Esophagus muscularis mucosa (tissue), 4 donors: Measurements from ENCODE around the gene VARS2. TPM values are rescaled to one million over a fixed set of nuclear protein-coding genes. Genes with fewer than 3 reads are reported as not detected.

ENCODE experiments used
- DNase-seq: peaks from one replicate; pipeline ENCODE4 v3.0.0-alpha.2; 2017; ENCODE audit errors: extremely low spot score
- H3K27ac ChIP-seq, 4 donors: fragments of 200-600 bp; sonication (generic); replicated peaks in 1 of 4; 1 replicate in 3 of 4; 2 replicates in 1 of 4; pipeline ENCODE4 v1.5.1; 2016 to 2019; ENCODE audit warnings: mild to moderate bottlenecking in 1 of 4
- H3K27me3 ChIP-seq, 4 donors: fragments of 200-600 bp; sonication (generic); one replicate each; pipeline versions ENCODE4 v1.5.1 to v1.6.0; 2016 to 2019
- H3K36me3 ChIP-seq, 4 donors: fragments of 200-600 bp; sonication (generic); one replicate each; pipeline ENCODE4 v1.5.1; 2016 to 2019
- H3K4me1 ChIP-seq, 4 donors: fragments of 200-600 bp; sonication (generic); one replicate each; pipeline ENCODE4 v1.5.1; 2016 to 2019
- H3K4me3 ChIP-seq, 4 donors: fragments of 200-600 bp; sonication (generic); 1 replicate in 2 of 4; 2 replicates in 2 of 4; pipeline ENCODE4 v1.5.1; 2016 to 2019; ENCODE audit warnings: mild to moderate bottlenecking in 4 of 4, moderate library complexity in 1 of 4
- H3K9me3 ChIP-seq, 4 donors: fragments of 200-600 bp; sonication (generic); 1 replicate in 3 of 4; 2 replicates in 1 of 4; pipeline ENCODE4 v1.5.1; 2016 to 2019
- CTCF ChIP-seq, 3 experiments: fragments of 200-600 bp in 2 of 3; fragments of 450-650 bp in 1 of 3; sonication (generic) in 2 of 3; IDR thresholded peaks; one replicate each; pipeline ENCODE4 v1.5.1; 2017 to 2019; ENCODE audit warnings: antibody characterized with exemption in 3 of 3, mild to moderate bottlenecking in 2 of 3, moderate library complexity in 1 of 3
- EP300 ChIP-seq: sonication (generic); formaldehyde crosslinking; IDR thresholded peaks from one replicate; pipeline ENCODE4 v1.6.1; 2017; ENCODE audit warnings: antibody characterized with exemption
- POLR2A ChIP-seq: fragments of 450-650 bp; IDR thresholded peaks from one replicate; pipeline ENCODE4 v1.6.1; 2017; ENCODE audit warnings: antibody characterized with exemption, moderate library complexity, mild to moderate bottlenecking, low read depth
- POLR2AphosphoS5 ChIP-seq, 2 donors: sonication (generic); formaldehyde crosslinking; IDR thresholded peaks; one replicate each; pipeline ENCODE4 v1.6.1; 2017; ENCODE audit warnings: antibody characterized with exemption in 2 of 2
- WGBS: methylation state at CpG from one replicate; pipeline ENCODE4 v1.1.5; 2018; 5-methylcytosine and 5-hydroxymethylcytosine counted together
- intact Hi-C: fragments of 100-400 bp; cut with DNase I; formaldehyde crosslinking; loops from one replicate; pipeline ENCODE4 v1.15.1; 2023
- total RNA-seq, 4 donors: library from RNA; depleted of rRNA; stranded (reverse); fragments of >200 nt; gene quantifications; one replicate each; pipeline versions ENCODE4 v1.1.0 to v1.2.1, GENCODE V29; 2016

VARS2 gene
- total RNA-seq, 4 donors from 2014 or later = 6.6 to 16.9 (median 12.6) TPM

GRCh38 chr6:30942338-30943060 is 28.5 kb downstream of the VARS2 start:
- H3K27me3 ChIP-seq = peaks cover 0 to 43% (median 0%) of the 10 kb centered on the region in 4 donors
- no peaks in the 10 kb centered on the region for H3K36me3 ChIP-seq
- peak overlapping the region in 1 of 4 donors; percentile 2 for H3K4me3 ChIP-seq
- intact Hi-C loops = no loop called here
- H3K9me3 ChIP-seq = no peaks in the 10 kb centered on the region
- H3K27ac ChIP-seq = no peak overlapping the region
- no peak for DNase-seq
- H3K4me1 ChIP-seq = peaks cover 10 to 22% (median 19%) of the 10 kb centered on the region in 4 donors
- no peak for TF ChIP-seq POLR2A
- peak in 2 of 3 experiments; percentile 14 to 37 for TF ChIP-seq CTCF (IDR thresholded peaks at IDR 0.05)
- 19% methylated on average over 15 of the region's 15 CpGs for WGBS

GRCh38 chr6:30944051-30944450 is 30.0 kb downstream of the VARS2 start:
- WGBS = 94% methylated on average over 4 of the region's 4 CpGs
- Histone ChIP-seq H3K4me3 (no peak overlapping the region), H3K27ac (no peak overlapping the region), H3K27me3 (peaks cover 0 to 31% (median 0%) of the 10 kb centered on the region in 4 donors), H3K36me3 (no peaks in the 10 kb centered on the region), H3K4me1 (peaks cover 10 to 22% (median 18%) of the 10 kb centered on the region in 4 donors), H3K9me3 (no peaks in the 10 kb centered on the region)
- TF ChIP-seq EP300 (no peak), POLR2A (no peak), POLR2AphosphoS5 (IDR thresholded peaks at IDR 0.05) (no peak), CTCF (IDR thresholded peaks at IDR 0.05) (no peak)
- no peak for DNase-seq
- intact Hi-C loops = no loop called here

- WGBS = 87% methylated on average over 5 of the region's 5 CpGs
- intact Hi-C loops = no loop called here
Measured at GRCh38 chr6:30945281-30945680, 31.2 kb downstream of the VARS2 start.

GRCh38 chr6:30947231-30947630 is 33.2 kb downstream of the VARS2 start:
- Histone ChIP-seq H3K9me3 (no peaks in the 10 kb centered on the region), H3K36me3 (no peaks in the 10 kb centered on the region), H3K4me1 (peaks cover 8 to 10% (median 9%) of the 10 kb centered on the region in 4 donors), H3K27me3 (peaks cover 0 to 39% (median 0%) of the 10 kb centered on the region in 4 donors), H3K4me3 (no peak overlapping the region), H3K27ac (no peak overlapping the region)
- TF ChIP-seq POLR2A = no peak
- no peak for TF ChIP-seq CTCF (IDR thresholded peaks at IDR 0.05)
- no peak for TF ChIP-seq EP300
- TF ChIP-seq POLR2AphosphoS5 (IDR thresholded peaks at IDR 0.05) = no peak
- intact Hi-C loops = no loop called here
- 88% methylated on average over 4 of the region's 4 CpGs for WGBS
- no peak for DNase-seq

More at GRCh38 chr6:30945281-30945680, 31.2 kb downstream of the VARS2 start:
- H3K4me3 ChIP-seq = no peak overlapping the region
- H3K27ac ChIP-seq = no peak overlapping the region
- H3K4me1 ChIP-seq = peaks cover 10 to 11% (median 10%) of the 10 kb centered on the region in 4 donors
- no peaks in the 10 kb centered on the region for H3K9me3 ChIP-seq
- TF ChIP-seq POLR2AphosphoS5 (IDR thresholded peaks at IDR 0.05) (no peak), POLR2A (no peak), EP300 (no peak), CTCF (IDR thresholded peaks at IDR 0.05) (no peak)
- DNase-seq = no peak
- H3K36me3 ChIP-seq = no peaks in the 10 kb centered on the region
- H3K27me3 ChIP-seq = peaks cover 0 to 37% (median 0%) of the 10 kb centered on the region in 4 donors
